HepG2 (cell line): Measurements from ENCODE around the gene MACROD2. TPM values are rescaled to one million over a fixed set of nuclear protein-coding genes. Genes with fewer than 3 reads are reported as not detected.
A peak's percentile ranks its signal among the peaks of the same experiment; 100 is the strongest.

Source experiments
- AHR ChIP-seq: IDR thresholded peaks from 2 replicates; pipeline ENCODE4 v1.6.1; 2018; ENCODE audit warnings: missing genetic modification reagents, missing compliant biosample characterization
- ATM ChIP-seq: fragments of 450-650 bp; IDR thresholded peaks from 2 replicates; pipeline ENCODE4 v1.7.1; 2017; ENCODE audit warnings: mild to moderate bottlenecking, borderline replicate concordance
- CHCHD3 ChIP-seq: sonication (generic); formaldehyde crosslinking; IDR thresholded peaks from 2 replicates; pipeline ENCODE4 v1.8.0; 2022; ENCODE audit warnings: mild to moderate bottlenecking, missing genetic modification reagents, moderate library complexity
- DMAP1 ChIP-seq: IDR thresholded peaks from 2 replicates; pipeline ENCODE4 v1.6.1; 2016
- ELF4 ChIP-seq: sonication (generic); formaldehyde crosslinking; IDR thresholded peaks from 2 replicates; pipeline ENCODE4 v1.5.0; 2020; ENCODE audit warnings: missing genetic modification reagents, mild to moderate bottlenecking, moderate library complexity, borderline replicate concordance
- KIAA2018 ChIP-seq: sonication (generic); formaldehyde crosslinking; IDR thresholded peaks from 2 replicates; pipeline ENCODE4 v1.5.0; 2020; ENCODE audit warnings: mild to moderate bottlenecking, missing genetic modification reagents, borderline replicate concordance
- RCOR2 ChIP-seq: IDR thresholded peaks from 2 replicates; pipeline ENCODE4 v1.6.1; 2016; ENCODE audit warnings: missing biosample characterization, missing genetic modification reagents
- ZBTB7B ChIP-seq: sonication (generic); formaldehyde crosslinking; IDR thresholded peaks from 2 replicates; pipeline ENCODE4 v1.4.0; 2020; ENCODE audit warnings: missing genetic modification reagents
- ZFP36 ChIP-seq: fragments of 150-350 bp; IDR thresholded peaks from 2 replicates; pipeline ENCODE4 v1.6.1; 2018; ENCODE audit warnings: borderline replicate concordance, low read length, low read depth; ENCODE audit not compliant: partially characterized antibody
- ZFP36L1 ChIP-seq: sonication (generic); formaldehyde crosslinking; IDR thresholded peaks from 2 replicates; pipeline ENCODE4 v1.8.0; 2022; ENCODE audit warnings: mild to moderate bottlenecking, missing genetic modification reagents, moderate library complexity
- ZNF451 ChIP-seq: sonication (generic); formaldehyde crosslinking; IDR thresholded peaks from 2 replicates; pipeline ENCODE4 v1.5.0; 2020; ENCODE audit warnings: mild to moderate bottlenecking, missing genetic modification reagents
- polyA plus RNA-seq, 8 experiments: library from polyadenylated mRNA; depleted of rRNA in 3 of 8; stranded (reverse) in 7 of 8; unstranded in 1 of 8; fragments of >200 nt; fragmentation: Illumina TruSeq in 4 of 8; extraction: Trizol in 4 of 8; gene quantifications; 2 replicates each; pipeline versions ENCODE4 v1.2.1 to v1.2.3, GENCODE V29; 2011 to 2016; ENCODE audit warnings: low read depth in 4 of 8, missing spikeins in 1 of 8, mixed read lengths in 1 of 8; ENCODE audit not compliant: insufficient read depth in 1 of 8
- total RNA-seq, 5 experiments: library from RNA; depleted of rRNA; stranded (reverse); fragments of >200 nt; fragmentation: Illumina TruSeq; extraction: Trizol; gene quantifications; 2 replicates each; pipeline ENCODE4 v1.2.3, GENCODE V29; 2016; ENCODE audit warnings: low read depth in 1 of 5
- TF ChIP-seq, protein P1 (sequence below): IDR thresholded peaks from 2 replicates; pipeline ENCODE4 v1.6.1; 2016; ENCODE audit warnings: control low read depth
- TF ChIP-seq, protein P2 (sequence below): sonication (generic); formaldehyde crosslinking; IDR thresholded peaks from 2 replicates; pipeline ENCODE4 v1.4.0; 2020; ENCODE audit warnings: missing genetic modification reagents
- TF ChIP-seq, protein P3 (sequence below): sonication (generic); formaldehyde crosslinking; IDR thresholded peaks from 2 replicates; pipeline ENCODE4 v1.5.0; 2020; ENCODE audit warnings: mild to moderate bottlenecking, missing genetic modification reagents

Gene MACROD2
- total and polyA plus RNA-seq, 2 of the 13 experiments (the other 11 are each of a cell fraction or from before 2014, with no cell fraction given): 0.13 to 0.51 TPM

DNA sequence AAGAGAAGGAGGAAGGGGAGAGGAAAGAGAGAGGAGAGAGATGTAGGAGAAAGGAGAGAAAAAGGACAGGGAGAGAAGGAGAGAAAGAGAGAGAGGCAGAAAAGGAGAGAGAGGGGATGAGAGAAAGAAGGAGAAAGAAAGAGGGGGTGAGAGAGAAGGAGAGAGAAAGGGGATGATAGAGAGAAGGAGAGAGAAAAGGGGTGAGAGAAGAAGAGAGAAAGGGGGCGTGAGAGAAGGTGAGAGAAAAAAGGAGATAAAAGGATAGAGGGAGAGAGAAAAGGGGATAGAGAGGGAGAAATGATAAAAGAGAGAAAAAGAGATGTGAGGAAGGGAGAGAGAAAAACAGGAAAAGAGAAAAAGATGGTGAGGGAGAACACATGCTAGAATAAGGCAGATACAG lies 1644.5 kb downstream of the MACROD2 start (continued):
- TF ChIP-seq, protein P1, sequence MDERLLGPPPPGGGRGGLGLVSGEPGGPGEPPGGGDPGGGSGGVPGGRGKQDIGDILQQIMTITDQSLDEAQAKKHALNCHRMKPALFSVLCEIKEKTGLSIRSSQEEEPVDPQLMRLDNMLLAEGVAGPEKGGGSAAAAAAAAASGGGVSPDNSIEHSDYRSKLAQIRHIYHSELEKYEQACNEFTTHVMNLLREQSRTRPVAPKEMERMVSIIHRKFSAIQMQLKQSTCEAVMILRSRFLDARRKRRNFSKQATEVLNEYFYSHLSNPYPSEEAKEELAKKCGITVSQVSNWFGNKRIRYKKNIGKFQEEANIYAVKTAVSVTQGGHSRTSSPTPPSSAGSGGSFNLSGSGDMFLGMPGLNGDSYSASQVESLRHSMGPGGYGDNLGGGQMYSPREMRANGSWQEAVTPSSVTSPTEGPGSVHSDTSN: no peak
- TF ChIP-seq ZNF451 (CRISPR knock-in tag) (no peak), RCOR2 (CRISPR knock-in tag) (no peak), AHR (CRISPR knock-in tag) (no peak), DMAP1 (CRISPR knock-in tag) (no peak), ZBTB7B (CRISPR knock-in tag) (no peak), ZFP36L1 (no peak), ELF4 (CRISPR knock-in tag) (no peak), ZFP36 (no peak), KIAA2018 (CRISPR knock-in tag) (no peak), ATM (peak; percentile 46; the same call in 1 of the 2 replicates), CHCHD3 (CRISPR knock-in tag) (no peak)
- TF ChIP-seq, protein P2, sequence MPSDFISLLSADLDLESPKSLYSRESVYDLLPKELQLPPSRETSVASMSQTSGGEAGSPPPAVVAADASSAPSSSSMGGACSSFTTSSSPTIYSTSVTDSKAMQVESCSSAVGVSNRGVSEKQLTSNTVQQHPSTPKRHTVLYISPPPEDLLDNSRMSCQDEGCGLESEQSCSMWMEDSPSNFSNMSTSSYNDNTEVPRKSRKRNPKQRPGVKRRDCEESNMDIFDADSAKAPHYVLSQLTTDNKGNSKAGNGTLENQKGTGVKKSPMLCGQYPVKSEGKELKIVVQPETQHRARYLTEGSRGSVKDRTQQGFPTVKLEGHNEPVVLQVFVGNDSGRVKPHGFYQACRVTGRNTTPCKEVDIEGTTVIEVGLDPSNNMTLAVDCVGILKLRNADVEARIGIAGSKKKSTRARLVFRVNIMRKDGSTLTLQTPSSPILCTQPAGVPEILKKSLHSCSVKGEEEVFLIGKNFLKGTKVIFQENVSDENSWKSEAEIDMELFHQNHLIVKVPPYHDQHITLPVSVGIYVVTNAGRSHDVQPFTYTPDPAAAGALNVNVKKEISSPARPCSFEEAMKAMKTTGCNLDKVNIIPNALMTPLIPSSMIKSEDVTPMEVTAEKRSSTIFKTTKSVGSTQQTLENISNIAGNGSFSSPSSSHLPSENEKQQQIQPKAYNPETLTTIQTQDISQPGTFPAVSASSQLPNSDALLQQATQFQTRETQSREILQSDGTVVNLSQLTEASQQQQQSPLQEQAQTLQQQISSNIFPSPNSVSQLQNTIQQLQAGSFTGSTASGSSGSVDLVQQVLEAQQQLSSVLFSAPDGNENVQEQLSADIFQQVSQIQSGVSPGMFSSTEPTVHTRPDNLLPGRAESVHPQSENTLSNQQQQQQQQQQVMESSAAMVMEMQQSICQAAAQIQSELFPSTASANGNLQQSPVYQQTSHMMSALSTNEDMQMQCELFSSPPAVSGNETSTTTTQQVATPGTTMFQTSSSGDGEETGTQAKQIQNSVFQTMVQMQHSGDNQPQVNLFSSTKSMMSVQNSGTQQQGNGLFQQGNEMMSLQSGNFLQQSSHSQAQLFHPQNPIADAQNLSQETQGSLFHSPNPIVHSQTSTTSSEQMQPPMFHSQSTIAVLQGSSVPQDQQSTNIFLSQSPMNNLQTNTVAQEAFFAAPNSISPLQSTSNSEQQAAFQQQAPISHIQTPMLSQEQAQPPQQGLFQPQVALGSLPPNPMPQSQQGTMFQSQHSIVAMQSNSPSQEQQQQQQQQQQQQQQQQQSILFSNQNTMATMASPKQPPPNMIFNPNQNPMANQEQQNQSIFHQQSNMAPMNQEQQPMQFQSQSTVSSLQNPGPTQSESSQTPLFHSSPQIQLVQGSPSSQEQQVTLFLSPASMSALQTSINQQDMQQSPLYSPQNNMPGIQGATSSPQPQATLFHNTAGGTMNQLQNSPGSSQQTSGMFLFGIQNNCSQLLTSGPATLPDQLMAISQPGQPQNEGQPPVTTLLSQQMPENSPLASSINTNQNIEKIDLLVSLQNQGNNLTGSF (CRISPR knock-in tag): no peak
- TF ChIP-seq, protein P3, sequence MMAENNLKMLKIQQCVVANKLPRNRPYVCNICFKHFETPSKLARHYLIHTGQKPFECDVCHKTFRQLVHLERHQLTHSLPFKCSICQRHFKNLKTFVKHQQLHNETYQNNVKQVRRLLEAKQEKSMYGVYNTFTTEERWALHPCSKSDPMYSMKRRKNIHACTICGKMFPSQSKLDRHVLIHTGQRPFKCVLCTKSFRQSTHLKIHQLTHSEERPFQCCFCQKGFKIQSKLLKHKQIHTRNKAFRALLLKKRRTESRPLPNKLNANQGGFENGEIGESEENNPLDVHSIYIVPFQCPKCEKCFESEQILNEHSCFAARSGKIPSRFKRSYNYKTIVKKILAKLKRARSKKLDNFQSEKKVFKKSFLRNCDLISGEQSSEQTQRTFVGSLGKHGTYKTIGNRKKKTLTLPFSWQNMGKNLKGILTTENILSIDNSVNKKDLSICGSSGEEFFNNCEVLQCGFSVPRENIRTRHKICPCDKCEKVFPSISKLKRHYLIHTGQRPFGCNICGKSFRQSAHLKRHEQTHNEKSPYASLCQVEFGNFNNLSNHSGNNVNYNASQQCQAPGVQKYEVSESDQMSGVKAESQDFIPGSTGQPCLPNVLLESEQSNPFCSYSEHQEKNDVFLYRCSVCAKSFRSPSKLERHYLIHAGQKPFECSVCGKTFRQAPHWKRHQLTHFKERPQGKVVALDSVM (CRISPR knock-in tag): no peak
